ENCODE measurements around the gene FRAT2. TPM values are rescaled to one million over a fixed set of nuclear protein-coding genes. Genes with fewer than 3 reads are reported as not detected.

Gene FRAT2
- total and polyA plus RNA-seq, 4 donors = 8.1 to 11.6 (median 10.9) TPM

Small RNA genes lying within 50 kb of the gene (small RNA-seq; reads per million reads assigned to genes)
- not detected for gene RF00017 (ENCODE audit: low replicate concordance)

Other genes with a start within 250 kb of the FRAT2 start
- 10 to 100 TPM; 23.1 to 37.1 TPM for gene SLIT1, start 148.8 kb downstream of the FRAT2 start, total RNA-seq
- gene SLIT1, start 148.8 kb downstream of the FRAT2 start, polyA plus RNA-seq (ENCODE audit: insufficient read length in 2 of 2) = 100 to 1,000 TPM; 206 to 237 TPM
- 10 to 100 TPM; 17.4 to 35.5 TPM for gene ARHGAP19, start 42.1 kb downstream of the FRAT2 start, total RNA-seq
- 10 to 100 TPM; 11.6 to 16.4 TPM for gene ARHGAP19, start 42.1 kb downstream of the FRAT2 start, polyA plus RNA-seq (ENCODE audit: insufficient read length in 2 of 2)
- gene FRAT1, start 15.5 kb downstream of the FRAT2 start, total RNA-seq = 1 to 10 TPM; 2.6 to 3.0 TPM
- 1 to 10 TPM; 7.3 to 8.1 TPM for gene FRAT1, start 15.5 kb downstream of the FRAT2 start, polyA plus RNA-seq (ENCODE audit: insufficient read length in 2 of 2)
- 10 to 100 TPM in 1 of 2 donors, 1 to 10 TPM in 1; 9.7 to 18.0 TPM for gene RRP12, start 66.6 kb upstream of the FRAT2 start, total RNA-seq
- gene RRP12, start 66.6 kb upstream of the FRAT2 start, polyA plus RNA-seq (ENCODE audit: insufficient read length in 2 of 2) = 10 to 100 TPM; 20.9 to 28.3 TPM
- gene PGAM1, start 91.5 kb upstream of the FRAT2 start, total RNA-seq = 100 to 1,000 TPM; 217 to 302 TPM
- gene PGAM1, start 91.5 kb upstream of the FRAT2 start, polyA plus RNA-seq (ENCODE audit: insufficient read length in 2 of 2) = 100 to 1,000 TPM; 381 to 404 TPM
- 10 to 100 TPM; 28.8 to 47.9 TPM for gene EXOSC1, start 111.3 kb upstream of the FRAT2 start, total RNA-seq
- 10 to 100 TPM; 29.9 to 37.9 TPM for gene EXOSC1, start 111.3 kb upstream of the FRAT2 start, polyA plus RNA-seq (ENCODE audit: insufficient read length in 2 of 2)
- 10 to 100 TPM; 18.1 to 44.5 TPM for gene ZDHHC16, start 111.4 kb upstream of the FRAT2 start, total RNA-seq
- 10 to 100 TPM; 46.8 to 52.9 TPM for gene ZDHHC16, start 111.4 kb upstream of the FRAT2 start, polyA plus RNA-seq (ENCODE audit: insufficient read length in 2 of 2)
- 10 to 100 TPM; 63.6 to 68.9 TPM for gene MMS19, start 163.7 kb upstream of the FRAT2 start, total RNA-seq
- gene MMS19, start 163.7 kb upstream of the FRAT2 start, polyA plus RNA-seq (ENCODE audit: insufficient read length in 2 of 2) = 10 to 100 TPM; 68.9 to 84.3 TPM
- 10 to 100 TPM in 1 of 2 donors, 1 to 10 TPM in 1; 4.6 to 11.3 TPM for gene UBTD1, start 164.2 kb upstream of the FRAT2 start, total RNA-seq
- gene UBTD1, start 164.2 kb upstream of the FRAT2 start, polyA plus RNA-seq (ENCODE audit: insufficient read length in 2 of 2) = 10 to 100 TPM; 15.3 to 16.4 TPM
- gene ANKRD2, start 238.1 kb upstream of the FRAT2 start, total RNA-seq = under 1 TPM; 0.44 to 0.89 TPM
- gene ANKRD2, start 238.1 kb upstream of the FRAT2 start, polyA plus RNA-seq (ENCODE audit: insufficient read length in 2 of 2) = 1 to 10 TPM in 1 of 2 donors, under 1 TPM in 1; 0.71 to 1.4 TPM
- gene HOGA1, start 249.7 kb upstream of the FRAT2 start, total RNA-seq = 1 to 10 TPM; 3.1 to 4.0 TPM
- 1 to 10 TPM; 2.6 to 4.0 TPM for gene HOGA1, start 249.7 kb upstream of the FRAT2 start, polyA plus RNA-seq (ENCODE audit: insufficient read length in 2 of 2)